HG02870 (cell line): ENCODE data around the gene PTOV1.

Experiments
- ATAC-seq: cut with Tn5 transposase; IDR thresholded peaks from one replicate; pipeline ENCODE4 v1.9.1; 2021; ENCODE audit warnings: mild to moderate bottlenecking, moderate library complexity; ENCODE audit not compliant: unreplicated experiment

Gene PTOV1

GRCh38 chr19:49908480-49909420, 57.8 kb downstream of the PTOV1 start:
- ATAC-seq: no peak

- no peak for ATAC-seq
These were observed 59.2 kb downstream of the PTOV1 start for GRCh38 chr19:49910179-49910578.
